SK-N-SH (cell line): Measurements from ENCODE around the gene PLP2. TPM values are rescaled to one million over a fixed set of nuclear protein-coding genes. Genes with fewer than 3 reads are reported as not detected.

Source experiments
- CTCF ChIA-PET: fragments of 300-600, 350-600 bp; formaldehyde crosslinking; extraction: SDS; loops from one replicate; lab custom pipeline; 2021; lab: Yijun Ruan, JAX
- POLR2A ChIA-PET: fragments of 350-600 bp; sonication (Branson Sonifier 250); formaldehyde crosslinking; extraction: SDS; loops from one replicate; lab custom pipeline; 2020; ENCODE audit warnings: antibody characterized with exemption, inconsistent platforms; lab: Yijun Ruan, JAX
- DNase-seq: peaks from one replicate; pipeline ENCODE4 v3.0.0; 2012
- H2AFZ ChIP-seq: fragments of 200-600 bp; sonication (generic); 2 replicates; pipeline ENCODE4 v1.8.1; 2016; ENCODE audit warnings: antibody characterized with exemption, mild to moderate bottlenecking, low read depth
- H3F3A ChIP-seq: fragments of 200-600 bp; sonication (generic); replicated peaks from 2 replicates; pipeline ENCODE3; 2016; ENCODE audit warnings: antibody characterized with exemption, mild to moderate bottlenecking; ENCODE audit not compliant: insufficient read depth
- H3K27ac ChIP-seq, 2 experiments: fragments of 200-500 bp in 1 of 2; fragments of 200-600 bp in 1 of 2; sonication (Bioruptor generic) in 1 of 2; sonication (generic), shearing (Covaris generic) in 1 of 2; 2 replicates each; pipeline versions ENCODE4 v1.5.1 to v1.6.1; 2014 to 2016; ENCODE audit warnings: low read depth in 2 of 2, inconsistent platforms in 1 of 2, low read length in 1 of 2, mild to moderate bottlenecking in 1 of 2, mixed read lengths in 1 of 2
- H3K27me3 ChIP-seq: fragments of 200-600 bp; sonication (generic), shearing (Covaris generic); 2 replicates; pipeline ENCODE4 v1.6.1; 2016; ENCODE audit warnings: mixed run types; ENCODE audit not compliant: insufficient read depth
- H3K36me3 ChIP-seq, 2 experiments: fragments of 200-500 bp in 1 of 2; fragments of 200-600 bp in 1 of 2; sonication (Bioruptor generic) in 1 of 2; sonication (generic) in 1 of 2; replicated peaks in 1 of 2; 2 replicates each; pipeline versions ENCODE3 to v1.5.1; 2014 to 2016; ENCODE audit warnings: low read length in 1 of 2, mild to moderate bottlenecking in 1 of 2; ENCODE audit not compliant: insufficient read depth in 2 of 2, control insufficient read depth in 1 of 2
- H3K4me1 ChIP-seq, 2 experiments: fragments of 200-500 bp in 1 of 2; fragments of 200-600 bp in 1 of 2; sonication (Bioruptor generic) in 1 of 2; sonication (generic), shearing (Covaris generic) in 1 of 2; 2 replicates each; pipeline versions ENCODE4 v1.5.1 to v1.6.1; 2014 to 2016; ENCODE audit warnings: low read depth in 1 of 2, low read length in 1 of 2, mixed run types in 1 of 2; ENCODE audit not compliant: insufficient read depth in 2 of 2, control insufficient read depth in 1 of 2
- H3K4me2 ChIP-seq: fragments of 200-600 bp; sonication (generic), shearing (Covaris generic); 2 replicates; pipeline ENCODE4 v1.6.1; 2017; ENCODE audit warnings: mixed run types
- H3K4me3 ChIP-seq, 2 experiments: fragments of 200-500 bp in 1 of 2; fragments of 200-600 bp in 1 of 2; sonication (Bioruptor generic) in 1 of 2; sonication (generic), shearing (Covaris generic) in 1 of 2; 2 replicates each; pipeline versions ENCODE4 v1.5.1 to v1.8.1; 2014 to 2016; ENCODE audit warnings: low read depth in 2 of 2, inconsistent platforms in 1 of 2, low read length in 1 of 2, mild to moderate bottlenecking in 1 of 2, mixed read lengths in 1 of 2, moderate library complexity in 1 of 2
- H3K79me2 ChIP-seq: fragments of 200-600 bp; sonication (generic); 2 replicates; pipeline ENCODE4 v1.8.1; 2017; ENCODE audit warnings: mild to moderate bottlenecking; ENCODE audit not compliant: insufficient read depth
- H3K9ac ChIP-seq: fragments of 200-600 bp; sonication (generic); 2 replicates; pipeline ENCODE4 v1.6.1; 2017; ENCODE audit warnings: mixed run types
- H3K9me2 ChIP-seq: fragments of 200-600 bp; sonication (generic); 2 replicates; pipeline ENCODE4 v1.6.1; 2017; ENCODE audit warnings: mixed run types
- H3K9me3 ChIP-seq: fragments of 200-600 bp; sonication (generic); 2 replicates; pipeline ENCODE4 v1.6.1; 2017; ENCODE audit warnings: mixed run types, mild to moderate bottlenecking, moderate library complexity
- H4K20me1 ChIP-seq: fragments of 200-600 bp; sonication (generic); 2 replicates; pipeline ENCODE4 v1.6.1; 2017; ENCODE audit warnings: mild to moderate bottlenecking, mixed run types; ENCODE audit not compliant: insufficient read depth
- CHD2 ChIP-seq: fragments of 150-350 bp; IDR thresholded peaks from 2 replicates; pipeline ENCODE4 v1.6.1; 2018; ENCODE audit warnings: low read length; ENCODE audit not compliant: partially characterized antibody
- ELF1 ChIP-seq: IDR thresholded peaks from 2 replicates; pipeline ENCODE4 v1.4.0; 2012
- EP300 ChIP-seq, 2 experiments: IDR thresholded peaks; 2 replicates each; pipeline versions ENCODE4 v1.4.0 to v1.6.1; 2012; ENCODE audit warnings: borderline replicate concordance in 1 of 2, low read depth in 1 of 2, low read length in 1 of 2
- EZH2phosphoT487 ChIP-seq: fragments of 200-600 bp; sonication (generic); IDR thresholded peaks from 2 replicates; pipeline ENCODE4 v1.6.1; 2017; ENCODE audit warnings: low read depth, mixed run types, mild to moderate bottlenecking, antibody characterized with exemption, moderate library complexity, borderline replicate concordance
- FOXJ3 ChIP-seq: sonication (generic); formaldehyde crosslinking; IDR thresholded peaks from 2 replicates; pipeline ENCODE4 v1.5.1; 2020; ENCODE audit warnings: mild to moderate bottlenecking, missing genetic modification reagents
- FOXM1 ChIP-seq: IDR thresholded peaks from 2 replicates; pipeline ENCODE4 v1.4.0; 2012; ENCODE audit warnings: low read depth, mild to moderate bottlenecking
- GATA2 ChIP-seq: sonication (generic); formaldehyde crosslinking; IDR thresholded peaks from 2 replicates; pipeline ENCODE4 v1.5.0; 2020; ENCODE audit warnings: mild to moderate bottlenecking, missing genetic modification reagents
- JUND ChIP-seq: IDR thresholded peaks from 2 replicates; pipeline ENCODE4 v1.4.0; 2012
- MEF2A ChIP-seq: IDR thresholded peaks from 2 replicates; pipeline ENCODE4 v1.4.0; 2012; ENCODE audit warnings: low read depth, borderline replicate concordance
- MXI1 ChIP-seq: IDR thresholded peaks from 2 replicates; pipeline ENCODE4 v1.6.1; 2012; ENCODE audit warnings: mild to moderate bottlenecking, low read depth, low read length, improper control_type of control experiment
- NFIC ChIP-seq: IDR thresholded peaks from 2 replicates; pipeline ENCODE4 v1.4.0; 2012; ENCODE audit warnings: borderline replicate concordance
- NRF1 ChIP-seq: IDR thresholded peaks from 2 replicates; pipeline ENCODE4 v1.6.1; 2012; ENCODE audit warnings: low read depth, mild to moderate bottlenecking, low read length
- POLR2AphosphoS5 ChIP-seq: IDR thresholded peaks from 2 replicates; pipeline ENCODE4 v1.6.1; 2012; ENCODE audit warnings: low read depth, low read length
- RAD21 ChIP-seq: IDR thresholded peaks from 2 replicates; pipeline ENCODE4 v1.6.1; 2012; ENCODE audit warnings: mild to moderate bottlenecking, low read length
- SIN3A ChIP-seq: IDR thresholded peaks from 2 replicates; pipeline ENCODE4 v1.6.1; 2012; ENCODE audit warnings: low read depth, mild to moderate bottlenecking, low read length, moderate library complexity, borderline replicate concordance
- SMC3 ChIP-seq: IDR thresholded peaks from 2 replicates; pipeline ENCODE4 v1.6.1; 2012; ENCODE audit warnings: low read depth, low read length, improper control_type of control experiment
- TAF1 ChIP-seq: IDR thresholded peaks from 2 replicates; pipeline ENCODE4 v1.6.1; 2012; ENCODE audit warnings: low read depth, mild to moderate bottlenecking, low read length, moderate library complexity, borderline replicate concordance
- TEAD4 ChIP-seq: IDR thresholded peaks from 2 replicates; pipeline ENCODE4 v1.4.0; 2012; ENCODE audit warnings: mild to moderate bottlenecking, borderline replicate concordance; ENCODE audit not compliant: insufficient read depth
- USF1 ChIP-seq: IDR thresholded peaks from 2 replicates; pipeline ENCODE4 v1.4.0; 2012; ENCODE audit warnings: low read depth, borderline replicate concordance
- USF2 ChIP-seq: fragments of 150-350 bp; IDR thresholded peaks from 2 replicates; pipeline ENCODE4 v1.6.1; 2017; ENCODE audit warnings: antibody characterized with exemption, low read length, low read depth, borderline replicate concordance
- WGBS: methylation state at CpG from one replicate; pipeline ENCODE4 v1.1.6; 2017; ENCODE audit warnings: low lambda C conversion rate; 5-methylcytosine and 5-hydroxymethylcytosine counted together
- polyA plus RNA-seq, 3 experiments: library from polyadenylated mRNA; depleted of rRNA; stranded (reverse); fragments of >200 nt; gene quantifications; 2 replicates each; pipeline ENCODE4 v1.2.3, GENCODE V29; 2012
- TF ChIP-seq, protein P1 (sequence below): fragments of 150-350 bp; IDR thresholded peaks from 2 replicates; pipeline ENCODE4 v1.6.1; 2016; ENCODE audit warnings: mild to moderate bottlenecking, low read depth, low read length
- TF ChIP-seq, protein P2 (sequence below): IDR thresholded peaks from 2 replicates; pipeline ENCODE4; 2012
- TF ChIP-seq, protein P3 (sequence below): fragments of 200-600 bp; sonication (generic); IDR thresholded peaks from 2 replicates; pipeline ENCODE4 v1.6.1; 2017; ENCODE audit warnings: antibody characterized with exemption, mild to moderate bottlenecking, moderate library complexity

Gene PLP2
- polyA plus RNA-seq, 1 of the 3 experiments (the other 2 are of a cell fraction), result 146 TPM

DNA sequence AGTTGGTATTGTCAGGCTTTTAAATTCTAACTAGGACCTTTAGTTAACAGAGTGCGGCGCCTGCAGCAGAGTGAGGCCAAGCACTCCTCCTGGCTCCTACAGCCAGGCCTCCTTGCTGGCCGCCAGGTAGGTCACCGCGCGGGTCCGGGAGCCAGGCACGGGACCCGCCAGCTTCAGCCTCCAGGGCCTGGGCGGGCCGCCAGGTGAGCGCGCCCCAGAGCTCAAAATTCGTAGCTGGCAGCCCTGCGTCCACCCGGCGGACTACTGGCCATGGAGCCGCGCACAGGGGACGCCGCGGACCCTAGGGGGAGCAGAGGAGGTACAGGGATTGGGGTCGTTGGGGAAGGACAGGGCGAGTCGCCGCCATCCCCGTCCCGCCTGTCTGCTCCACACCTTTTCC lies 9.1 kb upstream of the PLP2 start, which contains the start of gene MAGIX (continued):
- TF ChIP-seq USF1 (no peak), NFIC (no peak), FOXM1 (no peak), EZH2phosphoT487 (no peak), FOXJ3 (CRISPR knock-in tag) (no peak), TAF1 (no peak), TEAD4 (no peak), MXI1 (no peak)
- TF ChIP-seq, protein P1, sequence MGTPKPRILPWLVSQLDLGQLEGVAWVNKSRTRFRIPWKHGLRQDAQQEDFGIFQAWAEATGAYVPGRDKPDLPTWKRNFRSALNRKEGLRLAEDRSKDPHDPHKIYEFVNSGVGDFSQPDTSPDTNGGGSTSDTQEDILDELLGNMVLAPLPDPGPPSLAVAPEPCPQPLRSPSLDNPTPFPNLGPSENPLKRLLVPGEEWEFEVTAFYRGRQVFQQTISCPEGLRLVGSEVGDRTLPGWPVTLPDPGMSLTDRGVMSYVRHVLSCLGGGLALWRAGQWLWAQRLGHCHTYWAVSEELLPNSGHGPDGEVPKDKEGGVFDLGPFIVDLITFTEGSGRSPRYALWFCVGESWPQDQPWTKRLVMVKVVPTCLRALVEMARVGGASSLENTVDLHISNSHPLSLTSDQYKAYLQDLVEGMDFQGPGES, result no peak

GRCh38 chrX:49163555-49164419 lies 7.9 kb upstream of the PLP2 start:
- Histone ChIP-seq H3K36me3 (no peaks in the 10 kb centered on the region), H3K9me2 (no peaks in the 10 kb centered on the region), H3K4me1 (peaks cover 4 to 11% of the 10 kb centered on the region in 2 experiments; a peak in 1 of 4 replicates), H2AFZ (0 out of 2 replicates have a peak overlapping the region, but pooled peaks have one; percentile 65), H3K79me2 (no peaks in the 10 kb centered on the region), H3K4me3 (peak overlapping the region; percentile 23 to 38; a peak in 3 of 4 replicates), H4K20me1 (no peaks in the 10 kb centered on the region), H3K9ac (peak overlapping the region; percentile 58), H3K9me3 (no peaks in the 10 kb centered on the region), H3K27me3 (no peaks in the 10 kb centered on the region; the same call in 1 of the 2 replicates), H3F3A (peaks cover 9% of the 10 kb centered on the region), H3K4me2 (0 out of 2 replicates have a peak overlapping the region, but pooled peaks have one; percentile 33), H3K27ac (peak overlapping the region; percentile 60 to 72)
- ChIA-PET CTCF (interaction anchor here (0.7 to 1.2 kb wide), 5 partner anchors 15 to 1308 kb away, joined by 3 to 4 read pairs (median 3); no protein-coding TSS in a partner anchor), POLR2A (interaction anchor here (0.7 kb wide), 1 partner anchor 8 kb away, joined by 5 read pairs; the partner anchor contains the start of gene PLP2)
- TF ChIP-seq RAD21 (peak; percentile 40; the same call in 1 of the 2 replicates), ELF1 (no peak), SMC3 (peak; percentile 51), USF2 (no peak), USF1 (no peak), GATA2 (no peak), CHD2 (no peak), NRF1 (peak; percentile 77), TAF1 (no peak), SIN3A (no peak), POLR2AphosphoS5 (no peak), MEF2A (no peak), EP300 (IDR thresholded peaks at IDR 0.05; ENCODE audit: borderline replicate concordance in 1 of 2, low read depth in 1 of 2, low read length in 1 of 2) (no peak), JUND (no peak), MXI1 (no peak)
- TF ChIP-seq, protein P2, sequence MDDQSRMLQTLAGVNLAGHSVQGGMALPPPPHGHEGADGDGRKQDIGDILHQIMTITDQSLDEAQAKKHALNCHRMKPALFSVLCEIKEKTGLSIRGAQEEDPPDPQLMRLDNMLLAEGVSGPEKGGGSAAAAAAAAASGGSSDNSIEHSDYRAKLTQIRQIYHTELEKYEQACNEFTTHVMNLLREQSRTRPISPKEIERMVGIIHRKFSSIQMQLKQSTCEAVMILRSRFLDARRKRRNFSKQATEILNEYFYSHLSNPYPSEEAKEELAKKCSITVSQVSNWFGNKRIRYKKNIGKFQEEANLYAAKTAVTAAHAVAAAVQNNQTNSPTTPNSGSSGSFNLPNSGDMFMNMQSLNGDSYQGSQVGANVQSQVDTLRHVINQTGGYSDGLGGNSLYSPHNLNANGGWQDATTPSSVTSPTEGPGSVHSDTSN, result peak; percentile 46
- TF ChIP-seq, protein P3, sequence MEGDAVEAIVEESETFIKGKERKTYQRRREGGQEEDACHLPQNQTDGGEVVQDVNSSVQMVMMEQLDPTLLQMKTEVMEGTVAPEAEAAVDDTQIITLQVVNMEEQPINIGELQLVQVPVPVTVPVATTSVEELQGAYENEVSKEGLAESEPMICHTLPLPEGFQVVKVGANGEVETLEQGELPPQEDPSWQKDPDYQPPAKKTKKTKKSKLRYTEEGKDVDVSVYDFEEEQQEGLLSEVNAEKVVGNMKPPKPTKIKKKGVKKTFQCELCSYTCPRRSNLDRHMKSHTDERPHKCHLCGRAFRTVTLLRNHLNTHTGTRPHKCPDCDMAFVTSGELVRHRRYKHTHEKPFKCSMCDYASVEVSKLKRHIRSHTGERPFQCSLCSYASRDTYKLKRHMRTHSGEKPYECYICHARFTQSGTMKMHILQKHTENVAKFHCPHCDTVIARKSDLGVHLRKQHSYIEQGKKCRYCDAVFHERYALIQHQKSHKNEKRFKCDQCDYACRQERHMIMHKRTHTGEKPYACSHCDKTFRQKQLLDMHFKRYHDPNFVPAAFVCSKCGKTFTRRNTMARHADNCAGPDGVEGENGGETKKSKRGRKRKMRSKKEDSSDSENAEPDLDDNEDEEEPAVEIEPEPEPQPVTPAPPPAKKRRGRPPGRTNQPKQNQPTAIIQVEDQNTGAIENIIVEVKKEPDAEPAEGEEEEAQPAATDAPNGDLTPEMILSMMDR, result peak; percentile 54
- 25% methylated on average over 19 of the region's 69 CpGs for WGBS
- DNase-seq, result peak; percentile 90
